ENCODE results near the gene C16orf95. TPM values are rescaled to one million over a fixed set of nuclear protein-coding genes. Genes with fewer than 3 reads are reported as not detected.

The C16orf95 gene
- total RNA-seq, 1 experiment from 2014 or later: 5.8 TPM

GRCh38 chr16:87350681-87351319, 33.6 kb upstream of the C16orf95 start:
- no peak for TF ChIP-seq CTCF (IDR thresholded peaks at IDR 0.05; ENCODE audit: unreplicated experiment)
- ChIA-PET POLR2A (interaction anchor here (2.8 kb wide), 1 partner anchor 33 kb away, joined by 8 read pairs; the partner anchor contains the start of gene FBXO31), CTCF (no interaction called here)
- Mint-ChIP-seq H3K9me3 (ENCODE audit: unreplicated experiment) (no peaks in the 10 kb centered on the region), H3K4me1 (ENCODE audit: insufficient read depth, unreplicated experiment) (no peaks in the 10 kb centered on the region), H3K4me3 (ENCODE audit: unreplicated experiment) (no peak overlapping the region), H3K27ac (ENCODE audit: low read depth, unreplicated experiment) (no peak overlapping the region), H3K36me3 (ENCODE audit: insufficient read depth, unreplicated experiment) (peaks cover 65% of the 10 kb centered on the region), H3K27me3 (ENCODE audit: insufficient read depth, unreplicated experiment) (no peaks in the 10 kb centered on the region)
- DNase-seq (ENCODE audit: unreplicated experiment): no peak
- intact Hi-C loops (cut with micrococcal nuclease): no loop called here
- BruUV-seq (replicated peaks): no TSS peak

- no peak for DNase-seq (ENCODE audit: unreplicated experiment)
- H3K4me3 Mint-ChIP-seq (ENCODE audit: unreplicated experiment): no peak overlapping the region
- H3K36me3 Mint-ChIP-seq (ENCODE audit: insufficient read depth, unreplicated experiment): peaks cover 63% of the 10 kb centered on the region
- no peaks in the 10 kb centered on the region for H3K27me3 Mint-ChIP-seq (ENCODE audit: insufficient read depth, unreplicated experiment)
- intact Hi-C loops (cut with micrococcal nuclease): no loop called here
- ChIA-PET CTCF (interaction anchor here (0.6 to 0.7 kb wide), 2 partner anchors 203 to 833 kb away, joined by 3 read pairs; no protein-coding TSS in a partner anchor), POLR2A (interaction anchor here (2.8 kb wide), 1 partner anchor 34 kb away, joined by 8 read pairs; the partner anchor contains the start of gene FBXO31)
- no peak for TF ChIP-seq CTCF (IDR thresholded peaks at IDR 0.05; ENCODE audit: unreplicated experiment)
- no peaks in the 10 kb centered on the region for H3K9me3 Mint-ChIP-seq (ENCODE audit: unreplicated experiment)
- BruUV-seq (replicated peaks): no TSS peak
- no peak overlapping the region for H3K27ac Mint-ChIP-seq (ENCODE audit: low read depth, unreplicated experiment)
- no peaks in the 10 kb centered on the region for H3K4me1 Mint-ChIP-seq (ENCODE audit: insufficient read depth, unreplicated experiment)
These were observed 32.8 kb upstream of the C16orf95 start for GRCh38 chr16:87350031-87350430.

GRCh38 chr16:87348616-87349157, 31.5 kb upstream of the C16orf95 start:
- ChIA-PET CTCF (interaction anchor here (0.9 kb wide), 1 partner anchor 286 kb away, joined by 3 read pairs; no protein-coding TSS in a partner anchor), POLR2A (interaction anchor here (2.8 kb wide), 1 partner anchor 35 kb away, joined by 8 read pairs; the partner anchor contains the start of gene FBXO31)
- BruUV-seq (replicated peaks): no TSS peak
- no peak for DNase-seq (ENCODE audit: unreplicated experiment)
- TF ChIP-seq CTCF (IDR thresholded peaks at IDR 0.05; ENCODE audit: unreplicated experiment): no peak
- peaks cover 59% of the 10 kb centered on the region for H3K36me3 Mint-ChIP-seq (ENCODE audit: insufficient read depth, unreplicated experiment)
- no peaks in the 10 kb centered on the region for H3K4me1 Mint-ChIP-seq (ENCODE audit: insufficient read depth, unreplicated experiment)
- no peak overlapping the region for H3K4me3 Mint-ChIP-seq (ENCODE audit: unreplicated experiment)
- no peaks in the 10 kb centered on the region for H3K9me3 Mint-ChIP-seq (ENCODE audit: unreplicated experiment)
- no peaks in the 10 kb centered on the region for H3K27me3 Mint-ChIP-seq (ENCODE audit: insufficient read depth, unreplicated experiment)
- intact Hi-C loops (cut with micrococcal nuclease): no loop called here
- H3K27ac Mint-ChIP-seq (ENCODE audit: low read depth, unreplicated experiment): no peak overlapping the region

- no peak for TF ChIP-seq CTCF (IDR thresholded peaks at IDR 0.05; ENCODE audit: unreplicated experiment)
- POLR2A ChIA-PET: no interaction called here
- CTCF ChIA-PET: interaction anchor here (0.6 to 1.1 kb wide), 5 partner anchors 19 to 1738 kb away, joined by 3 to 7 read pairs (median 3); no protein-coding TSS in a partner anchor
- Mint-ChIP-seq H3K9me3 (ENCODE audit: unreplicated experiment) (no peaks in the 10 kb centered on the region), H3K36me3 (ENCODE audit: insufficient read depth, unreplicated experiment) (peaks cover 61% of the 10 kb centered on the region), H3K4me3 (ENCODE audit: unreplicated experiment) (no peak overlapping the region), H3K27me3 (ENCODE audit: insufficient read depth, unreplicated experiment) (no peaks in the 10 kb centered on the region), H3K4me1 (ENCODE audit: insufficient read depth, unreplicated experiment) (no peaks in the 10 kb centered on the region), H3K27ac (ENCODE audit: low read depth, unreplicated experiment) (no peak overlapping the region)
- DNase-seq (ENCODE audit: unreplicated experiment): no peak
- intact Hi-C loops (cut with micrococcal nuclease): no loop called here
- no TSS peak for BruUV-seq (replicated peaks)
These were observed 30.9 kb upstream of the C16orf95 start for GRCh38 chr16:87347932-87348615.

Measured in MCF 10A (cell line).